WI38 (cell line): ENCODE data around the gene KIAA0232.
"Not testable (repeated sequence)": the region's sequence is repeated elsewhere in the genome, so short reads cannot be mapped to it uniquely, and the experiment has no call there.

Experiments used
- H3K4me3 ChIP-seq: 2 replicates; pipeline ENCODE4 v1.5.1; 2011; ENCODE audit warnings: low read depth, mild to moderate bottlenecking, control low read depth, low read length
- CTCF ChIP-seq: IDR thresholded peaks from 2 replicates; pipeline ENCODE4 v1.5.1; 2012; ENCODE audit warnings: low read depth, mild to moderate bottlenecking, control low read depth, low read length

The KIAA0232 gene

GRCh38 chr4:6900956-6901355, 118.4 kb downstream of the KIAA0232 start:
- no peak overlapping the region for H3K4me3 ChIP-seq
- no peak for TF ChIP-seq CTCF

DNA sequence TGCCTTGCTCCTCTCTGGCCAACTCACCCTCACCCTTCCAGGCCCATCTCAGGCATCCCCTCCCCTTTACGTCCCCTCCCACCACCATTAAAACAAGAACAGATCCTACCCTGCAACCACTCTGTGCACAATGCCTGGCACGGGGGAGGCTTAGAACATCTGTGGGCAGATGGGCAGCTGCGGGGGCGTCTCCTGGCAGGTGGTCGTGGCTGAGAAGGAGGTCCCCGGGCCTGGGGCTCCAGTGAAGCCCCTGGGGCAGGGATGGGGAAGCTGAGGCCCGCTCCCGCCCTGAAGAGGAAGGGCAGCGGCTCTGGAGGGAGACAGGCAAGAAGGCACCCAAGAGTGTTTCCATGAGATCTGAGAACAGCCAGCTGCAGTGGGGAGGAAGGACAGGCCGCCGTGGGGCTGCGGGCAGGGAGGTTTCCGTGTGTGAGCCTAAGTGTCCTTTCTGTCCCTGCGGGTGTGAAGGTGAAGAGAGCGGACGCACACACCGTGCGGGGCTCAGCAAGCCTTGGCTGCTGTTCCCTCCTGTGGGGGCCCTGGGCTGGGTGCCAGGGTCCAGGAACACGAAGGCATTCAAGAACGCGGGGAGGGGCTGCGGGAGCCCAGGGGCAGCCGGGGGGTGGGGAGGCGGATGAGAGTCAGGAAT, 119.3 kb downstream of the KIAA0232 start:
- no peak overlapping the region for H3K4me3 ChIP-seq
- TF ChIP-seq CTCF, result no peak

DNA sequence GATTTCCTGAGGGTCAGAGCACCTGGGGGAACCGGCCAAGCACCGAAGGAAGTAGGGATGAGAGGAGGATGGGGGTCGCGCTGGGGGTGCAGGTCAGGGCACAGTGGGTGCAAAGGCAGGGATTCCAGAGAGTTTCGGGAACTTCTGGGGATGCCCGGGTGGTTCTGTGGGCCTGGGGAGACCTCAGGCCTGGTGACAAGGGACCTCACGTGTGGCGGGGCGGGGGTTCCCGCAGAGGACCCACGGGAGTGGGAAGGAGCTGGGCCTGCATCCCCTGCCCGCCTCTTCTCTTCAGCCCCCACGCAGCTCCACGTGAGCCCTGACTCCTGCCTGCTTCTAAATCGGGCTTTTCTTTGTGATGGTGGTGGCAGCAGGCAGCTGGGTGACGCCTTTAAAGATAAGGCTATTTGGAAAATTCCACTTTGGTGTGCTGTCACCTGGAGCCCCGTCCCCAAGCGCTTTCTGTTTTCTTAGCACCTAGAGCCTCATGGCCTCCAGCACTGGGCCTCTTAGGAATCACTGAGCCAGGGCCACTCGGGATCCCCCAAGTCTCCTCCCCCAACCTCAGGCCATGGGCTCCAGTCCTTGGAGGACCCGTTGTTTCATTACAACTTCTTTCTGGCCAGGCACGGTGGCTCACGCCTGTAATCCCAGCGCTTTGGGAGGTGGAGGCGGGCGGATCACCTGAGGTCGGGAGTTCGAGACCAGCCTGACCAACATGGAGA, 120.0 kb downstream of the KIAA0232 start:
- H3K4me3 ChIP-seq, result no peak overlapping the region
- TF ChIP-seq CTCF, result no peak

GRCh38 chr4:6905516-6906445, 123.3 kb downstream of the KIAA0232 start:
- H3K4me3 ChIP-seq, result no peak overlapping the region
- TF ChIP-seq CTCF, result no peak

GRCh38 chr4:6906486-6906885, 124.0 kb downstream of the KIAA0232 start:
- H3K4me3 ChIP-seq, result not testable (repeated sequence)

DNA sequence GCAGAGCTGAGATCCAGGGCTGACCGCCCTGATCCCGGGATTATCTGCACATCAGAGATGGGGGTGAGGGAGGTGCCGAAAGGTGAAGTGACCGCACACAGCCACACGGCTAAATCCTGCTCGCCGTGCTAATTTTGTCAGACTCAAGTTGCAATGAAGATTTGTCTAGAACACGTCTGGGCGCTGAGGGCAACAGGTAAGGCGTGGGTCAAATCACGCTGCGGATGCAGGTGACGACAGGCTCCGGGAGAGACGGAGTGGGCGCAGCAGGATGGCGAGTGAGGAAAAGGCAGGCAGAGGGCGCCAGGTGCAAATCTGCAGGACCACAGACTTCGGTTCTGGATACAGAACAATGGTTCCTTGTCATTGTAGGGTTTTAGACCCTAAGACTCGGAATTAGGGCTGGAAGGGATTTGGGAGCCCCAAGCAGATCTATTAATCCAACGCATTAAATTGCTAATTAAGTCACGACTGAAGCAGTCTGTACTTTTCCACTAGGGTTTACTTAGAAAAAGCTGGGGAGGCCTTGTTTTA, 125.2 kb downstream of the KIAA0232 start:
- H3K4me3 ChIP-seq, result no peak overlapping the region

More for the DNA sequence above, 125.2 kb downstream of the KIAA0232 start:
- TF ChIP-seq CTCF, result 0 out of 2 replicates have a peak, but pooled peaks have one; percentile 14
